Astrocyte of the cerebellum (primary cell): ENCODE results near the gene BRAT1.
A peak's percentile ranks its signal among the peaks of the same experiment; 100 is the strongest.

Experiments
- DNase-seq: peaks from one replicate; pipeline ENCODE4 v3.0.0-alpha.2; 2011; ENCODE audit warnings: low read depth
- H3K4me3 ChIP-seq: 2 replicates; pipeline ENCODE4 v1.5.1; 2011; ENCODE audit warnings: mild to moderate bottlenecking, low read depth, low read length, moderate library complexity
- CTCF ChIP-seq: IDR thresholded peaks from 2 replicates; pipeline ENCODE4 v1.5.1; 2012; ENCODE audit warnings: low read length, low read depth, moderate library complexity, mild to moderate bottlenecking; ENCODE audit errors: missing control alignments
- in situ Hi-C: cut with HindIII; loops from 2 replicates; pipeline ENCODE4 v1.10.0; 2017; ENCODE audit warnings: low sequenced_read_pairs

Gene BRAT1

GRCh38 chr7:2522780-2523433 is 32.4 kb downstream of the BRAT1 start:
- DNase-seq: peak; percentile 38
- in situ Hi-C loops: no loop called here
- no peak overlapping the region for H3K4me3 ChIP-seq
- TF ChIP-seq CTCF: no peak

GRCh38 chr7:2521952-2522591 is 33.3 kb downstream of the BRAT1 start:
- in situ Hi-C loops: no loop called here
- no peak for DNase-seq
- TF ChIP-seq CTCF: no peak

GRCh38 chr7:2521341-2521745 is 34.0 kb downstream of the BRAT1 start:
- DNase-seq: no peak
- no peak for TF ChIP-seq CTCF
- H3K4me3 ChIP-seq: peak overlapping the region; percentile 42
- in situ Hi-C loops: no loop called here

More at GRCh38 chr7:2521952-2522591, 33.3 kb downstream of the BRAT1 start:
- peak overlapping the region; percentile 42 for H3K4me3 ChIP-seq

GRCh38 chr7:2520761-2521290 is 34.5 kb downstream of the BRAT1 start:
- no peak for DNase-seq
- peak overlapping the region; percentile 42 for H3K4me3 ChIP-seq
- in situ Hi-C loops: no loop called here
- TF ChIP-seq CTCF: no peak

- peak; percentile 8 for TF ChIP-seq CTCF
- peak overlapping the region; percentile 42 for H3K4me3 ChIP-seq
- in situ Hi-C loops: no loop called here
- DNase-seq: no peak
Measured at GRCh38 chr7:2520131-2520760, 35.1 kb downstream of the BRAT1 start.

GRCh38 chr7:2519119-2519930 is 36.0 kb downstream of the BRAT1 start, which contains the start of gene LFNG:
Gene LFNG, plus strand, starts transcription at chr7:2519774. Its CDS starts 88 bp downstream, at chr7:2519862.
- in situ Hi-C loops: no loop called here
- peak within 1 kb of the TSS; percentile 42 for H3K4me3 ChIP-seq
- no peak for TF ChIP-seq CTCF
- DNase-seq: peak; percentile 63
